22Rv1 (cell line): ENCODE data around the gene IL23A.

Experiments
- ZFX ChIP-seq: fragments of 450-650 bp; IDR thresholded peaks from 2 replicates; pipeline ENCODE4 v1.6.1; 2017; ENCODE audit warnings: antibody characterized with exemption, borderline replicate concordance
- TF ChIP-seq, protein P1 (sequence below): fragments of 450-650 bp; IDR thresholded peaks from 2 replicates; pipeline ENCODE4 v1.5.1; 2017; ENCODE audit warnings: mild to moderate bottlenecking

DNA sequence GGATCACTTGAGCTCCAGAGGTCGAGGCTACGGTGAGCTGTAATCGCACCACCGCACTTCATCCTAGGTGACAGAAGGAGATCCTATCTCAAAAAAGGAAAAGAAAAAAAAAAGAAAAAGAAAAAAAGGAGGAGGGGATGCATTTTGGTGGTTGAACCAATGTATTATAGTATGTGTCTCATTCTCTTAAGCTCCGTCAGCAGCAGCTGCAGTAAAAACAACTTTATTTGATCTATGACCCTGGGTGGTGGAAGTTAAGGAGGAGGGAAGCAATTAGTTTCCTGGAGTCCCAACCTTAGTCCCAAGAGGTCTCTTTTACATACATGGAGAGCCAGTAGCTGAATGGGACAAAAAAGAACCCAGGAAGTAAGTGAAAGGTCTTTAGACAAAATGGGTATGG is 50.7 kb downstream of the IL23A start:
- TF ChIP-seq, protein P1, sequence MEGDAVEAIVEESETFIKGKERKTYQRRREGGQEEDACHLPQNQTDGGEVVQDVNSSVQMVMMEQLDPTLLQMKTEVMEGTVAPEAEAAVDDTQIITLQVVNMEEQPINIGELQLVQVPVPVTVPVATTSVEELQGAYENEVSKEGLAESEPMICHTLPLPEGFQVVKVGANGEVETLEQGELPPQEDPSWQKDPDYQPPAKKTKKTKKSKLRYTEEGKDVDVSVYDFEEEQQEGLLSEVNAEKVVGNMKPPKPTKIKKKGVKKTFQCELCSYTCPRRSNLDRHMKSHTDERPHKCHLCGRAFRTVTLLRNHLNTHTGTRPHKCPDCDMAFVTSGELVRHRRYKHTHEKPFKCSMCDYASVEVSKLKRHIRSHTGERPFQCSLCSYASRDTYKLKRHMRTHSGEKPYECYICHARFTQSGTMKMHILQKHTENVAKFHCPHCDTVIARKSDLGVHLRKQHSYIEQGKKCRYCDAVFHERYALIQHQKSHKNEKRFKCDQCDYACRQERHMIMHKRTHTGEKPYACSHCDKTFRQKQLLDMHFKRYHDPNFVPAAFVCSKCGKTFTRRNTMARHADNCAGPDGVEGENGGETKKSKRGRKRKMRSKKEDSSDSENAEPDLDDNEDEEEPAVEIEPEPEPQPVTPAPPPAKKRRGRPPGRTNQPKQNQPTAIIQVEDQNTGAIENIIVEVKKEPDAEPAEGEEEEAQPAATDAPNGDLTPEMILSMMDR: no peak
- TF ChIP-seq ZFX: no peak
